ENCODE measurements around the gene RASAL2. TPM values are rescaled to one million over a fixed set of nuclear protein-coding genes. Genes with fewer than 3 reads are reported as not detected.

The RASAL2 gene
- total and polyA plus RNA-seq, 9 of the 15 experiments (the other 6 are each of a cell fraction or from before 2014, with no cell fraction given), result 0.13 to 1.0 (median 0.62) TPM

- intact Hi-C loops (cut with micrococcal nuclease), result no loop called here
- H2AFZ ChIP-seq (ENCODE audit: low read depth, low read length), result no peak overlapping the region
- in situ Hi-C loops (cut with MboI), result no loop called here
- no peak overlapping the region for H3K27ac ChIP-seq (ENCODE audit: extremely low read depth, low read depth, low read length)
- H3K9ac ChIP-seq (ENCODE audit: insufficient read depth in 1 of 2, low read depth in 2 of 2, low read length in 2 of 2), result no peak overlapping the region
- no peaks in the 10 kb centered on the region for H3K4me1 ChIP-seq (replicated peaks in 1 of 2; ENCODE audit: control insufficient read depth in 2 of 2, insufficient read depth in 2 of 2, low read length in 2 of 2)
- no peaks in the 10 kb centered on the region for H3K79me2 ChIP-seq (ENCODE audit: control insufficient read depth, insufficient read depth, low read length)
- ATAC-seq (no peak), FAIRE-seq (no peak), DNase-seq (ENCODE audit: extremely low read depth in 1 of 4, low spot score in 3 of 4) (no peak)
- H3K9me1 ChIP-seq (ENCODE audit: control insufficient read depth, insufficient read depth, low read length), result no peaks in the 10 kb centered on the region
- TF ChIP-seq GABPB2 (CRISPR knock-in tag; conservative IDR thresholded peaks at IDR 0.05) (no peak), ATF6 (CRISPR knock-in tag; IDR thresholded peaks at IDR 0.05) (no peak), BDP1 (IDR thresholded peaks at IDR 0.05; ENCODE audit: insufficient read depth, insufficient read length) (no peak), ZNF511 (CRISPR knock-in tag; IDR thresholded peaks at IDR 0.05) (no peak), SIX5 (IDR thresholded peaks at IDR 0.05; ENCODE audit: borderline replicate concordance in 1 of 2, insufficient read depth in 1 of 2, low read depth in 1 of 2, low read length in 2 of 2) (no peak), DNMT1 (IDR thresholded peaks at IDR 0.05) (no peak), MEF2D (tag; conservative IDR thresholded peaks at IDR 0.05; ENCODE audit: low read depth) (no peak), HBP1 (CRISPR knock-in tag; IDR thresholded peaks at IDR 0.05) (no peak), STAT5B (CRISPR knock-in tag; IDR thresholded peaks at IDR 0.05) (no peak), BCL6 (CRISPR knock-in tag; IDR thresholded peaks at IDR 0.05) (no peak), XRCC5 (IDR thresholded peaks at IDR 0.05; ENCODE audit: low read depth, low read length) (no peak), L3MBTL2 (IDR thresholded peaks at IDR 0.05) (no peak), ARID2 (IDR thresholded peaks at IDR 0.05) (no peak), GABPB1 (CRISPR knock-in tag; IDR thresholded peaks at IDR 0.05) (no peak), RBM25 (IDR thresholded peaks at IDR 0.05; ENCODE audit: low read depth, low read length, severe bottlenecking) (no peak)
- no peaks in the 10 kb centered on the region for H3K36me3 ChIP-seq (ENCODE audit: control insufficient read depth, insufficient read depth, low read length)
- H3K4me2 ChIP-seq (ENCODE audit: insufficient read depth, low read length), result no peak overlapping the region
- ChIA-PET POLR2A (no interaction called here), CTCF (ENCODE audit: low intra/inter-chr PET ratio) (no interaction called here)
- no TSS peak for BruUV-seq (replicated peaks)
- H4K20me1 ChIP-seq (replicated peaks; ENCODE audit: control insufficient read depth, insufficient read depth, low read length), result no peaks in the 10 kb centered on the region
- H3K27me3 ChIP-seq (ENCODE audit: control insufficient read depth in 2 of 2, insufficient read depth in 2 of 2, low read length in 2 of 2), result no peaks in the 10 kb centered on the region
- H3K4me3 ChIP-seq, result no peak overlapping the region
- no peaks in the 10 kb centered on the region for H3K9me3 ChIP-seq (replicated peaks; ENCODE audit: control insufficient read depth, insufficient read depth, low read depth, low read length)
- 0% methylated on average over 1 of the region's 1 CpG for WGBS (ENCODE audit: insufficient coverage, low coverage, missing lambda C conversion rate)
These were observed 126.2 kb downstream of the RASAL2 start for GRCh38 chr1:178220094-178220493.

All from K562 (cell line).